DMS153 (cell line): ENCODE results near the gene TEAD1.

ENCODE experiments used
- DNase-seq: peaks from one replicate; lab custom pipeline; 2025; lab: John Stamatoyannopoulos, UW

Gene TEAD1

DNA sequence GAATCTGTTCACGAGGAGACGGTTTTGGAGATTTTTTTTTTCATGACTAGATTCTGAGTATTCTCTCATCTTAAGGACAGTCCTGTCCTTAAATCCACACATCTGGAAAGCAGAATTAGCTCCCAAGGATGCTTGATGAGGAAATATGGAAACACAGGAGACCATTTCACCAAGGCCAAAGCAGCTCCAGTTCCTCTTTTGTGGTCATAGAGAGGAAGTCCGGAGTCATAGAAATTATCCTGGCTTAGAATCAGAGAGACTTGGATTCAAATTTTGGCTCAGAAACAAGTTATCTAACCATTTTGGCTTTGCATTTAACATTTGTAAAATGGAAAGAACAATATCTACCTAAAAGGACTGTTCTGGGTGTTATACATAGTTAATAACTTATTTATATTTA lies 7.3 kb upstream of the TEAD1 start:
- no peak for DNase-seq

DNA sequence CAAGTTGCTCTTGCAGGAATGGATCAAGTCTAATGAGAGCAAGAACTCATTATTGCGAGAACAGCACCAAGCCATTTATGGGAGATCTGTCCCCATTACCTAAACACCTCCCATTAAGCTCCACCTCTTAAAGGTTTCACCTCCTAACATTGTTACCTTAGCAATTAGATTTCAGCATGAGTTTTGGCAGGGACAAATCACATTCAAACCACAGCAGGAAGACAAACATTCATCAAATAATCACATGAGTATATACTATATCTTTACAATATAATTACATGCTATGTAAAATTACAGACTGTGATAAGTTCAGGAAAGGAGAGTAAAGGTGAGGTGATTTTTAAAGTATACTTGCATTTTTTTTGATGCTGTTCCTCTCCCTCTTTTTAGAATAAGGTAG lies 6.6 kb upstream of the TEAD1 start:
- DNase-seq, result no peak

DNA sequence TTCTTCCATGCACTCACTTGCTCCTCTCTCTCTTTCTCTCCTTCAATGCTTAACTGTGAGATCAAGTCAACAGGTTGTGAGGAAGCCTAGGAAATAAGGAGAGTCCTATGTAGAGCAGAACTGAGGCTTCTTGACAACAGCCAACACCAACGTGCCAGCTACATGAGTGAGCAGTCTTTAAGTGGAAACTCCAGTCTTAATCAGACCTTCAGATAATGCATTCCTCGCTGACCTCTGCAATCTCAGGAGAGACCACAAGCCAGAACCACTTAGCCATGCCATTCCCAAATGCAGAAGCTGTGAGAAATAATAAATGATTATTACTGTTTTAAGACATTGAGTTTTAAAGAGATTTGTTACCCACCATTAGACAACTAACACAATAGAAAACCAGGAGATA lies 6.1 kb upstream of the TEAD1 start:
- no peak for DNase-seq

DNA sequence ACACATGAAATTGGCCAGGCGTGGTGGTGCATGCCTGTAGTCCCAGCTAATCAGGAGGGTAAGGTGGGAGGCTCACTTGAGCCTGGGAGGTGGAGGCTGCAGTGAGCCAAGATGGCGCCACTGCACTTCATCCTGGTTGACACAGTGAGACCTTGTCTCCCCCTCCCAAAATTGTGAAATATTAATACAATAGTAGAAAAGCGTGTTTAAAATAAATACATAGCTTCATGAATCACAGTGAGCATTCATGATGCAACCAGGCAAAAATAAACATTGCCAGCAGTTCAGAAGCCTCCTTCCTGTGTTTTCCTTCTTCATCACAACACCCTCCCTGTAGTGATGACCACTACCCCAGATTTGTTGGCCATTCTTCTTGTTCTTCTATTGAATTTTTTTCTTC lies 4.3 kb upstream of the TEAD1 start:
- no peak for DNase-seq

DNA sequence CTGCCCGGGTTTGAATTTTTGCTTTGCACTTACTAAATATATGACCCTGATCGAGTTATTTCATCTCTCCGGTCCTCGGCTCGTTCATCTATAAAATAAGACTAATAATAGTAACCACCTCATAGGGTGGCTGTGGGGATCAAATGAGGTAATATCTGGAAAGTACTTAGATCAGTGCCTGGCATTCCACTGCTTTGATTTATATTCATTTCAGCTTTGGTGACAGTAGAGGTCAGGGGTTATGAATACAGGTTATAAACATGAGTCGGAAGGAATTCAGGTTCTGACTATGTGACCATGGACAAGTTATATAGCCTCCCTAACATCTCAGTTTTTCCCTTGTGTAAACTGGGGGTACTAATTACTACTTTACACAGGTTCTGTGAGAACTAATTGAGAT lies 2.9 kb upstream of the TEAD1 start:
- no peak for DNase-seq

DNA sequence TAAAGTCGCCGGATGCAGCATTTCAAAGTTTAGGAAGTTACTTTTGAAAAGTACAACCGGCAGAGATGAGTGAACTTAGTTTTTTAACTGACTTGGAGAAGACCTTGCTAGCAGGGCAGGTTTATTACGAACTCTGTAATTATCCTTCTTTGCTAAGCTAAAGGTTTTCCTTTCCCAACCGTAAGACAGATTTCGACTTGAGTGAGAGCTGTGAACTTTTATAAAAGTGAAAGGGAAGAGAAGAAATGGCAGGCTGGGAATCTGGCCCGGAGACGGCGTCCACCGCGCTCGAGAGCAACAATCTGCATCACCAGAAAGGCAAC lies 659 bp upstream of the TEAD1 start:
- no peak for DNase-seq

DNA sequence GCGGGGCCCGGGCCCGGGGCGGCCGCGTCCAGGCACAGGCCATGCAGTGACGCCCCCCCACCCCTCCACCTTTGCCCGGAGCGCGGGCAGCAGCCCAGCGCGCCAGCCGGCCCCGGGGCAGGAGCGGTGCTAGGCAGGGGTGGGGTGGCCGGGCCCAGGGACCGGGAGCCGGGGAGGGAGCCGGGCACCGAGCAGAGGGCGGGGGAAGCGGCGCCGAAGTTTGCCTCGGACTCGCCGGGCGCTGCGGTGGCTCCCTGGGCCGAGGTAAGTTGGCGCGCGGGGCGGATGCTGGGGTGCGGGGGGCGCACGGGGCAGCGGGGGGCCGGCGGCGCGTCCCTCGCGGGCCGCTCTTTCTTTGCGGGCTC lies 332 bp downstream of the TEAD1 start:
- DNase-seq, result no peak

DNA sequence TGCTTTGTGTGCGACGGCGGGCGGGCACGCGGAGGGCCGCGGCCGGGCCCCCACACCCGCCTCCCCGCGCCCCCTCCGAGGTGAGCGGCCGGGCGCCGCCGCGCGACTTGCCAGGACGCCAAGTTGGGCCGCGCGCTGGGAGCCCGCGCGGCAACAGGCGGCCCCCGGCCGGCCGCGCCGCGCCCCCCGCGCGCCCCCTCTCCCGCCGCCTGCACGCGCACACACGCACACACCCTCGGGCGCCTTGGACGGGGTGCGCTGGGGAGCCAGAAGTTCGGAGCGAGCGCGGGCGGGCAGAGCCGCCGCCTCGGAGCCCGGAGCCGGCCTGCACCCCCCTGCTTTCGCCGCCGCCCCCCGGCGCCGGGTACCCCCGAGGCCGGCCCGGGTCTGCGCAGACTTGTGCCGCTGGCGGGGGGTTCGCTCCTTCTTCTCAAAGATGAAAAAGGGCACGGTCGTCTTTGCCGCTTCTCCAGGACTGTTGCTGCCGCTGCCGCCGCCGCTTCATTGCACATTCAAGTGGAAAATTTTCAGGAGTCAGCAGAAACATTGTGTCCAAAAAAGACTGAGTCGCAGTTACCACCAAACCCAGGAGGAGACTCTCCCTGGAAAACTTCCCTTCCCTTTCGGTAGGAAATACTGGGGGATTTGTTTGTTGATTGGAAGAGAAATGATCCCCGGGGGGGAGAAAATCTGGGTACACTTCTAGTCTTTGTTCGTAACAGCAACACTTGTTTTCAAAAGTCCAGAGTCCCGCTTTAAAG lies 895 bp downstream of the TEAD1 start:
- peak; percentile 29 for DNase-seq

DNA sequence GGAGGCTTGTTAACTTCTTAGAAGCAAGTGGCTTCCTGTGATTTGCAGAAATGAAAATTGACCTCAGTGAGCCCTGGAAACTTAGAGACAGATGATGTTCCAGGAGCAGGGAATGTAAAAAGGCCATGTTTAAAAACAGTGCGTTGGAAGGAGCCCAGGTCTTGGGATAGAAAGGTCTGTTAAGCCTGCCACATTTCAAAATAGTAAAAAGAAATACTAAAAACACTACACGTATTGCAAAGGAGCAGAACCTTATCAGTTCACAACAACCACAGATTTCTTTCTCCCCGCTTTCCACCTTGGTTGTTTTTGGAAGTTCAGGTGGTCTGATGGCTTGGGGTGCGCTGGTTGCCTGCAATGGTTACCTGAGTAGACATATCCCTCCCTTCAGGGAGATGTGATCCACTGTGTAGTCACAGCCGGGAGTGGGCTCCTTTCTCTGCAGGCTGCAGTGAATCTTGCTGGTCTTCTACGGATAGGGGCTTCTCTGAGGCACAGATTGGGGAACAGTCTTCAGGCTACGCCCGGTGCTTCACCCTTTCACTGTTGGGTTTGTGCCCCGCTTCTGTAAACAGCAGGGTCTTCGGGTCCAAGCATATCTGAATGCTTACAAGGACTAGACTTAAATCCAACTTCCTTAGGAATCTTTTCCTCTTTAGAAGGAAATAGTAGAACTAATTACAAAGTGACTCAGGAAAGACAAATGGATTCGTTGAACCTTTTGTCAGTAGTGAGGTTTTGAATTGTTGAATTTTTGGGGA lies 1.9 kb downstream of the TEAD1 start:
- no peak for DNase-seq

DNA sequence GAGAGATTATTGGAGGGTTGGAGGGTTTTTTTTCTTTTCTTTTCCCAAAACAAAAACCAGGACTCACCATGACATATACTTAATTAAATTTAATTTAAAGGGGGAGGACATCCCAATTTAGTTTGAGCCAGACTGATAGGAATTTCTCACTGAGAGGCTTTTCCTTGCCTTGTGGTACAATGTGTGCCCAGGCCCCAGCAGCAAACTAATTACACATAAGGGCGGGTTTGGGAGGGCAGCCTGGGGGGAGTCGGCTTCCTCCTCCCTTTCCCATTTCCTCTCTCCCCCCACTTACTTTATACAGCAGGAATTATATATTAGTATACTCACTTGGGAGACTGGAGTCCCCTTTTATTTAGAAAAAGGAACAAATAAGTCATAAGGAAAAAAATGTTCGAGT lies 2.9 kb downstream of the TEAD1 start:
- DNase-seq, result peak; percentile 31

DNA sequence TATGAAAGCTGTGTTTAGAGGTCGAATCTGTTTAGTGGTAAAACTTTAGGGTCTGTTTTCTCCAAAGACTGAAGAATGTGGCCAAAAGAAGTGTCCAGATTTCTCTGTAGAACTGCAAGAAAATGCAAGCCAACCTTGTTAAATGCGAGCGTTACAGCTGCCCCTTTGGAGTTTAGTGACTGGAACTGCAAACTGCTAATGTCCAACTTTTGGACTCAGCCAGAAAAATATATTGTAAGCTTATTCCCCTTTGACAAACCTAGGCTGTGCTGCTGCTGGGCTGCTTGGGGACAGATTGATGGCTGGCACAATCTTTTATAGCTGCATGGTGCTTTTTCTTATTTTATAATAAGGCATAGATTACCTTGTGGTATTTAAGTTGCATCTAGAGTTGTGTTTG lies 3.9 kb downstream of the TEAD1 start:
- no peak for DNase-seq

DNA sequence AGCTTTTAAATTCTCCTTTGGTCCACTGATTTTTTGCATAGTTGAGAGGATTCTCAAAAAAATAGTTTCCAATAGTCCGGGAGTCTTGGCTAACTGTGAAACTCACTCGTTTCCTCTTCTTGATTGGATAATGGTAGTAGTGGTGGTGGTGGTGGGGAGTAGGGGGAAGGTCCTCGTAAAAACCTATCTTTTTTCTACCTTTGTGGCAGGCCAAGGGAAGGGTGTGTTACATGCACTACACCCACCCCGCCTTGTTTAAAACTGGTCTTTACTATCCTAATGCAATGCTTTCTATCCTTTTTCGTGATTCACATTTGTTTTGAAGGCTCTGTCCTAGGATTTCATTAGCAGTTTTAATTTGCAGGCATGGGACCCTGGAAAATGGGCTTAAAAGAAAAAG lies 4.8 kb downstream of the TEAD1 start:
- no peak for DNase-seq

DNA sequence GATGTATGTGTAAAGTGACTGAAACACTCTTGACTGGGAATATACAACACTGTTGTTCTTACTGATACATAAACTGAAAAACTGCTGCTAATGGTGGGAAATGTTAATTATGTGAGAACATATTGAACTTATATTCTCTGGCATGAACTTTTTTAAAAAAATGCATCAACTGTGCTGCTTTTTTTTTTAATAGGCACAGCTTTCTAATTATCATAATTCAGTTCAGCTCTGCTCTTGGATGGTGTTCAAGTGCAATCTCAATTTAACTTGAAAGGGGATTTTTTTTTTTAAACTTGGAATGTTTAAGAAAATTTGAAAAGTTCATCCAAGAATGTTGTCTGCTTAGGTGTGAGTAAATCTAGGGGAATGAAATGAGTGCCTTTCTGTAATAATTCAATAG lies 5.2 kb downstream of the TEAD1 start:
- DNase-seq, result no peak

DNA sequence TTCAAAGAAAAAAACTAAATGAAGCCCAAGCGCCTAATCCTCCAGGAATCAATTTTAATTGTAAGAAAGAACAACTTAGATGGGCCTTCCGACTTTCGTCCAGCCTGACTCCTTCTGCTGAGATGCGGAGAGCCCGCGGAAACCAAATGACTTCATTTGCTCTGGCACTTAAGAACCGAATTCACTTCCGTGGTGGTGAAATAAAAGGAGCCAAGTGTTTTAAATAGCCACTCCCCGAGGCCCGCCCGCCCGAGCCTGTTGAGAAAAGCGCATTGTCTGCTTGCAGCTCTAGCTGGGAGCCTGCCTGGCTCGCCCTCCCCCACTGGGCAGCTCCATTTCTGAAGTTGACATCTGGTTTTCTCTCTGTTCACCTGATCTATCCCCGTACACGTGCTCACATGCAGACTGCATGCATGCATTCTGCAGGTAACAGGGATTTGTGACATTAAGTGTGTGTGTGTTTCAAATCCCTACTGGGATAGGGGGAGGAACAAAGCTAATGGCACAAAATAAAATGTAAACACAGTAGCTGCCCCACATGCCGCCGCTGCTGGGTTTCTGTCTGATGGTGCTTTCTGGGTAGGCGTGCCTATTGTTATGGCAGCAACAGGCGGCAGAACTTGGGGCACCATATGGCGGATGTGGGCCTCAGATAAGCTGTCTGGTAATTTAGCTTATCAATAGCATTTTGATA lies 6.2 kb downstream of the TEAD1 start:
- peak; percentile 93 for DNase-seq

DNA sequence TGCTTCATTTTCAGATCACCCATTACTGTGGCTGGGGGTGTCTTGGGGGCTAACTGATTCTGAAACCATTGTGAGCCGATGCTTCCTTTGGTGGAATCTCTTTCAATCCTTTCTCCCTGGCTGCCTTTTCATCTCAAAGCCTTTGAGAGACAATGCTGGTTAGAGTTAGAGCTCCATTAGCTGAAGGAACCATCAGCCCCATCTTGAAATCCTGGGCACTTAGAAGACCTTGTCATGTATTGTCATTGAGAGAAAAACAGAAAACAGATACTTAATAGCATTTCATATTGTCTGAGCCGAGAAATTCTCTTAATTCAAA lies 6.7 kb downstream of the TEAD1 start:
- DNase-seq, result no peak

DNA sequence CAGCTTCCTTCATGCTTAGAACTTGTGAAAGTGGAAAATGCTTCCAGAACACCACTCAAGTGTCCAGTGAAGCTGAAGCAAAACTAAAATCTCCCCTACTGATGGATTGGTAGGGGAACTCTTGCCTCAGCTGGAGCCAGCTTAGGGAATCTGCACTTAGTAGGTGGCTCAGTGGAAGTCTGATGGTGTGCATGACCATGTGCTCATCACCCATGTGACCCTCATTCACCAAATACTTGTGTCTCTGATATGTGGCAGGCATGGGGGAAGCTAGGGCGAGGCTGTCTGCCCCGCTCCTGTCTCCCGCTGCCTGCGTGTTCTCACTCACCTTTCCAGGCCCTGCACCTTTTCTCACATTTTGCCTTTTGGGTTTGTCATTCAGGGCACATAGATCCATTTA lies 7.2 kb downstream of the TEAD1 start:
- no peak for DNase-seq

DNA sequence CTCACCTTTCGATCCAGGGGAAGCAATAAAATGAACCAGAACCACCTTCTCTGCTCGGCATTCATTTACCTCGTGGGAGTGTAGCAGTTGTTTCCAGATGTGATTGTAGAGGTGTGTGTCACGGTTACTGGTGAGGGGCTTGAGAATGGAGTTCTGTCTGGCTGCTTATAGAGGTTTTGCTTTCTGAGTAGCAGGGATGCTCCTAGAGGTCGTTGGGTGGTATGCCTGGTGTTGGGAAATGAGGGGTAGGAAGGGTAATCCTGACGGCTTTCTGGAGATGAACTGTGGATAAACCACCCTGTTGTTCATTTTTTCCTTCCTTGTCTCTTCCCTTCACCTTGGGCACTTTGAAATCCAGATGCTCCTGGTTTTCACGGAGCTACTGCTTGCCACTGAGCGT lies 8.1 kb downstream of the TEAD1 start:
- no peak for DNase-seq

DNA sequence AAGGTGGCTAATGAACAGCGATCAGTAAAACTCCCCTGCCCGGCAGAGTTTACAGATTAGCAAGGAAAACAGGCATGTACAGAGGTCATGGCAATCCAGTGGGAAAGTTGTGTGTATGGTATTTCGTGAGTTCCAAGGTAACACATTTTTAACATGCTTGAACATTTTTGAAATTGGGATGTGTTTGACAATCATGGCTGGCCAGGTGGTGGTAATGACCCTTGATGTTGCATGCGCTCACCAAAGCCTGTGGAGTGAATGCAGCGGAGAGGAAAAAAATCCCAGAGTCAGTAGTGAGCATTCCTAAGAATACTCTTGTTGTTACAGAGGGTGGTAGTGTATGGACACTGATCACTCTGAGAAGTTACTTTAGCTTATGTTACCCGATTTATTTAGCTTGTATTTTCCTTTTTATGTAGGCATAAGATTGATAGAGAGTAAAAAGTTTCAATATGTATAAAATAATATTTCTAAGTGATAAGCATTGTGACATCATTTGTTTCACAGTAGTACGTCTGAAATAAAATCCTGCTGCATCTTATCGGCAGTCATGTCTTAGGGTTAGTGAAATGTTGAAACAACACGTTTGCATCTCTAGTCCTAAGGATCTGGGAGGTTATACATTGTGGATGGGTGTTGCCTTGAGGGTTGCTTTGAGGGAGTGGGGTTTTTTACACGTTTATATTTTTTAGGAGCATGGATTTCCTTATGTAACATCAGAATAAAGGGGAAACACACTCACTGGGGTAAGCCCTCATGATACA lies 8.7 kb downstream of the TEAD1 start:
- DNase-seq, result no peak

DNA sequence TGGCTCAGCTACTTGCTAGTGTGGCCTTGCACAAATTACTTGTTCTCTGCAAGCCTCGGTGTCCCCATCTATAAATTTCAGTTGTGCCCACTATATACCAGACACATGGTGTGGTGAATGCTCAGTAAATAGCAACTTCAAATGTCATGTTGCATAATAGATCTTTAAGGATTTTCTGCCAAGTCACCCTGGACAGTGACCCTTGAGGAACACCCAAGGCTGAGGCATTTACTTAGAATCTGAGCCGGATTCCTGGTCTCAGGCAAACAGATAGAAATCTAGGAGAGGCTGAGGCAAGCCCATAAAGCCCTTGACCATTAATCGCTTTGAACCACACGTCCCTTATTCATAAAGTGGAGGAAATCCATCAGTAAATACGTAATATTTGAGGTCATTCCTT lies 9.7 kb downstream of the TEAD1 start:
- DNase-seq, result no peak

DNA sequence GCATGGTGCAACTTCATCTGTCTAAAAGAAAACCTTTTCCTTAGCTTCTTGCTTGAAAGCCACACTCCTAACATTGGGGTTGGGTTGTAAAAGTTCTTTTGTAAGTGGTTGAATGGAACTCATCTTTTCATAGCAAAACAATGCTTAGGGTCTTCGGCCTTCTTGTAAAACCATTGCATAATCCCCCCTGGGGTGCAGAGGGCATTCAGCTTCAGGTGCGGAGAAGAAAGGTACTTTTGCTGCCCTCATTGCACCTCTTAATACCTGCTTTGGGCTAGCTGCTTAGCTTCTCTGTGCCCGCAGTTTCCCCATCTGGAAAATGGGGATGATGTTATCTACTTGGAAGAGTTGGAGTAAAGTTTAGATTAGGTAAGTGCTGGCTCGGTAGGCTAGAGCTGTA lies 10.1 kb downstream of the TEAD1 start:
- DNase-seq, result no peak

DNA sequence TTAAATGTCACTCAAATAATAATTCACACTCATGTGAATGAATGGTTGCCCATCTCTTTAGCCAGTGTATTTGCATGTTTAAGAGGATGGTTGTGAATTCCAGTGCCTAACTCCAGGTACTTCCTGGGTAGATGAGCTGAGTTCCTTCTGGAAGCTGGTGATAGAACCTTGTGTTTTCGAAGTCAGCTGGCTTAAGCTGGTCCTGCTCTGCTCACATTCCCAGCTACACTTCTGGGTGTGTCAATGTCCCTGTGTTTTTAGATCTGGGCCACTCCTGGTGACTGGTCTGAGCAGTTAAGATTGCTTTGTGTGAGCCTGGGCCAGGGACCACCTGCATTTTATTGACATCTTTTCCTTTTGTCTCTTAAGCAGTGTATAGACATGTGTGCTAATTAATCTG lies 10.6 kb downstream of the TEAD1 start:
- no peak for DNase-seq

DNA sequence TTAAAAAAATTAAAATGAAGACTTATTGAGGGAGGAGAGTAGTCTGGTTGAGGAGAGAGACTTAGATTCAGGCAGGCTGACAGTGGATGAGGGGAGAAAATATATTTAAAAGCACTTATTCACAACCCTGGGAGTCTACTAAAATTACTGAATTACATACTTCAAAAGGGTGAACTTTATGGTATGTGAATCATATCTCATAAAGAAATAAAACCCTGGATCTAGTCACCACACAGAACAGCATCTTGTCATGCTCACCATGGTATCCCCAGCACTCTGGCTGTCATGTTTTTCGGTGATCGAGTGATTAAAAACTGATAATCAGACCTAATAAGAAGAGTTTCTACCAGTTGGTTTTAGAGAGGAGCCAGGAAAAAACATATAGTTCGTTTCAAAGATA lies 11.0 kb downstream of the TEAD1 start:
- DNase-seq, result no peak
